Measurements from ENCODE around the gene SIN3B. TPM values are rescaled to one million over a fixed set of nuclear protein-coding genes. Genes with fewer than 3 reads are reported as not detected.

Gene SIN3B
- polyA plus RNA-seq, 12 donors: 29.9 to 62.6 (median 36.1) TPM; not detected in 1

DNA sequence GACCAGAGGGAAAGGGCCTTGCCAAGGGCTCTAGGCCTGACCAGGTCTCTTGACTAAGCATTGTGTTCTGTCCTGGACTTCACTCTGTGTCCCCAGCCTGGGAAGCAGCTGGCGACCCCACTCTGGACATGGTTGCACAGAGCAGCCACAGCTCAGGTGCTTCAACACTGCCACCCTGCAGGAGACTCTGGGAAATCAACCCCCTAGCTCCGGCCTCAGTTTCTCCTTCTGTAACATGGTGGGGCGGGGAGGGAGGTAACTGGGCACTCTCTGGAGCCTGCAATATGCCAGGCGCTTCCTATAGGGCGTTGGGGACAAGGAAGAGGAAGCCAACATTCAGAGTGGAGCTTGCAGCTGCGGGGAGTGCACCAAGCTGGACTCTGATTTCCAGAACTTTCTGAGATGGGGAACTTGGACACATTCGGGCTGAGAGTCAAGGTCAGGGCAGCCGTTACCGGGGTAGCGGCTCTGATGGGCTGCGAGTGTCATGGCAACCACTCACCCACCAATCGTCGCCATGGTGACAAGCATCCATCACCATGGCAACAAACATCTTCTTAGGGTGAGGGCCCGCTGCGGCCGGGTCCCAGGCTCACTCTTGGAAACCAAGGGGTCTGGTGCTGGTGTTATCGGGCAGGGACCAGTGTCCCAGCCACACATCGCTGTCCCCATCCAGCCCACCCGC lies 72.4 kb downstream of the SIN3B start:
- DNase-seq: no peak

DNA sequence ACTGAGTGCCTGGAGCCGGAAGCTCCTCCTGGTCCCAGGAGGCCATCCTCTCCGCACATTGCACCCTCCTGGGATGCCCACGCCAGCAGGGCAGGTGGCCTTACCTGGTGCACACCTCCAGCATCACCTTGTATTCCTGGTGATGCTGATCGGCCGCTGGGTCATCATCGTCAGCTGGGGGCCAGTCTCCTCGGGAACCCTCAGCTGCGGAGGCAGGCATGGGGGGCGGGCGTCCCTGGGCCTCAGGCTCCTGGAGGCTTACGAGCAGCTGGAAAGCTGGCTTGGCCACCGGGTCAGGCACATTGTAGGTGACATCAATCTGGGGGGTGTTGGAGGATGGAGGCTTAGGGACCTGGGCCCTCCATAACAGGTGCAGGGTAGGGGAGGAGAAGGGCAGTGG lies 73.3 kb downstream of the SIN3B start:
- DNase-seq: no peak

DNA sequence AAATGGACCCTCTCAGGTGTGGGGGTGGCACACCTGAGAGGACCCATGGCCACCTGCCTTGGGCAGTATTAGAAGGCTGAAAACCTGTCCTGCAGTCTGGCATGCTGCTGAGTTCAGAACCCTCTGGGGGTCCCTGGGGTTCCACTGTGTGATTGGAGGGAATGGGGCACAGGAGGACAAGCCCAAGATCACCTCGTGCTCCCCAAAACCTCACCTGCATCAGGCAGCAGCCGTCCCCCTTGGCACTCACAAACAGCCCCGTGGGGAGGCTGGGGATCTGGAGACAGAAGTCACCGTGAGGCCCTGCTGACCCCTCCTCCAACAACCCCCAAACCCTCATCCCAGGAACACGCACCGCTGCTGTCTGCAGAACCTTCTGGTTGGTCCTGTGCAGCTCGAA lies 74.1 kb downstream of the SIN3B start:
- no peak for DNase-seq

DNA sequence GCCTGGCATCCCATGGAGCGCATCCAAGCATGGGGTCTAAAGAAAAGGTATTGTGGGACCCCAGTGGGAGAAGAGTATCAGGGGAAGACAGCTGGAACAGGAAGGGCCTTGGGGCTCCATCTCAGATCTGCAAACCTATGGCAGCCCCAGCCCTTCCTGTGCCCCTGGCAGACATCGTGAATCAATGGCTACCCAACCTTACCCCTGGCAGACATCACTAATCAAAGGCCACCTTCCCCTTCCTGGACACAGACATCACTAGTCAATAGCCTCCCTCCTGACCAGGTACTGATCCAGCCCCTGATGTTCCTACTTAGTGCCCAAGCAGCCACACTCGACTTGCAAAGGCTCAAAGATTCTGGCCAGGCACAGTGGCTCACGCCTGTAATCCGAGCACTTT lies 75.4 kb downstream of the SIN3B start:
- DNase-seq: no peak

DNA sequence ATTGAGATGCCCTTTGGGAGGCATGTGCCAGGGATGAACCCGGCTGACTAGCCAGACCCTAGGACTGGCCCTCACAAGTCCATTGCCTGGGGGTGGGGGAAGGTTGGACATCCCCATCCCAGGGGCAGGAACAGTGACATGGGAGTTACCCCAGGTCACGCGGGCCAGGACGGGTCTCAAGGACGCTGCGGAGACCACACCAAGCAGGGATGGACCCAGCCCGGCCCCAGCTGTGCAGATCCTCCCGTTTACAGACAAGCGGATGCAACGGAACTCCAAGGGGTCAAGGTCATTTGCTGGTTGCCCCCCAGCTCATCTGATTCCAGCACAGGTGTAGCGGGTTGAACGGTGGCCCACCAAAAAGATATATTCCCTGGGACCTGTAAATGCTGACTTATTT lies 79.6 kb downstream of the SIN3B start:
- DNase-seq: no peak

DNA sequence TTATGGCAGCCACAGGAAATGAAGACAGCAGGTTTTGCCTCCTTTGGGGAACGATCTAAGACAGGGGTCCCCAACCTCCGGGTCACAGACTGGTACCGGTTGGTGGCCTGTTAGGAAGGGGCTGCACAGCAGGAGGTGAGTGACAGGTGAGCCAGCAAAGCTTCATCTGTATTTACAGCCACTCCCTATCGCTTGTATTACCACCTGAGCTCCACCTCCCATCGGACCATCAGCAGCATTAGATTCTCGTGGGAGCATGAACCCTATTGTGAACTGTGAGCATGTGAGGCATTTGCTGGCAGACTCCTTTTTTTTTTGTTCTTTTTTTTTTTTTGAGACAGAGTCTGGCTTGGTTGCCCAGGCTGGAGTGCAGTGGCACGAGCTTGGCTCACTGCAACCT lies 81.8 kb downstream of the SIN3B start:
- DNase-seq: no peak

DNA sequence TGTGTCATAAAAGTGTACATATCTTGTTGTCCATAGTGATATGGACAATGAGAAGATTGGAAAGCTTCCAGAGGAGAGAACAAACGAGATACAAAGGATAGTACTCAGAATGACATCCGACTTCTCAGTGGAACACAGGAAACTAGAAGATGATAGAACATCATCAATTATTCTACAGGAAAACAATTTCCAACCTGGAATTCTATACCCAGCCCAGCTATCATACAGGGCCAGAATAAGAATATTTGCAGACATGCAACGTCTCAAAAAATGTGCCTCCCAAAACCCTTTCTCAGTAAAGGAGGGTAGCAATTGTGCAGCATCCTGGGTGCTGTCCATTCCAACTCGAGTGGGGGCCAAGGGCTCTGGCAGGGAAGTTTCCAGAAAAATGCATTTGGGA lies 83.6 kb downstream of the SIN3B start:
- DNase-seq: no peak

DNA sequence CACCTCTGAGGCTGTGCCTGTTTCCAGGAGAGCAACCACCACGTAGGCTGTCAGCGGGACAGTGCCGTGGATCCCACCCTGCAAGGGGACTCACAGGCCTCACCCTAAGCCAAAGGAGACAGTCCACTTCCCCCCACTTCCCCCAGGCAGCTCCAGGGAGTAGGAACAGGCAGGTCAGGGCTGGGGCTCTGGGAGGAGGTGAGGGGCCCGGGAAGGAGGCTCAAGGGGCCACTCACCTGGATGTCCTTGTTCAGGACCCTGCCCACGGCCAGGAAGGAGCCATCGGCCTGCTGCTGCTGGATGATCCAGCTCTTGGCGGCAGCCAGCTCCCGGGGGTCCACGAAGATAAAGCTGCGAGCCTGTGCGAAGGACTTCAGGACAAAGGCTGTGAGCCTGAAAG lies 85.2 kb downstream of the SIN3B start:
- DNase-seq: no peak

DNA sequence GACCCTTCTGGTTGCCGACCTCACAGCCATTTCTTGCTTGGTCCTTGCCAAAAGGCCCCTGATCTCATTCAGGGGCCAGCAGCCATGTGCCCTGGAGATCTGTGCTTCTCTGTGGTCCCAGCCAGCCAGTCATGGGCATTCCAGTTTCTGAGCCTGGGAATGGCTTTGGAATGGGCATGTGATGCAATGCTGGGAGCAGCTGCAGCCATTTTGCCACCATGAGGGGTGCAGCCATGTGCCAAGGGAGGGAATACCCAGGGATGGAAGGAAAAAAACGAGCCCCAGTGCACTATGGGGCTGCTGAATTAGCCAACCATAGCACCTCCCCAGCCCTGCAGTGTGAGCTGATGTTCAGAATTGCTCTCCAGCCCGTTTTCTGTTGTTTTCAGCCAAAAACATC lies 85.9 kb downstream of the SIN3B start:
- DNase-seq: no peak

DNA sequence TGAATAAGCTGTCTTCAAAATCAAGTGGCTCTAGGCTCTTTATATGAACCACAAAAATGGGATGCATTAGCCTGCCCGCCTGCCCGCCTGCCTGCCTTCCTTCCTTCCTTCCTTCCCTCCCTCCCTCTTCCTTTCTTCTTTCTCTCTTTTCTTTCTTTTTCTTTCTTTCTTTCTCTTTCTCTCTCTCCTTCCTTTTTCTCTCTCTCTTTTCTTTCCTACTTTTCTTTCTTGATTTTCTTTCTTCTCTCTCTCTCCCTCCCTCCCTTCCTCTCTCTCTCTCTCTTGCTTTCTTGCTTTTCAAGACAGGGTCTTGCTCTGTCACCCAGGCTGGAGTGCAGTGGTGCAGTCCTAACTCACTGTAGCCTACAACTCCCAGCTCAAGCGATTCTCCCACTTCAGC lies 86.5 kb downstream of the SIN3B start:
- DNase-seq: no peak

DNA sequence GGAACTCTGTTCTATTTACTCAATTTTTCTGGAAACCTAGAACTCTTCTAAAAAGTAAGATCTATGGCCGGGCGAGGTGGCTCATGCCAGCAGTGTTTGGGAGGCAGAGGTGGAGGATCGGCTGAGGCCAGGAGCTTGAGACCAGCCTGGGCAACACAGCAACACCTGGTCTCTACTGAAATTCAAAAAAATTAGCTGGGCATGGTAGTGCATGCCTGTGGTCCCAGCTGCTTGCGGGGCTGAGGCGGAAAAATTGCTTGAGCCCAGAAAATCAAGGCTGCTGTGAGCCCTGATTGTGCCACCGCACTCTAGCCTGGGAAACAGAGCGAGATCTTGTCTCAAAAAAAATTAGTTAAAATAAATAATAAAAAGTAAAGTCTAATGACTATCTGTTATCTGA lies 88.2 kb downstream of the SIN3B start:
- DNase-seq: no peak

DNA sequence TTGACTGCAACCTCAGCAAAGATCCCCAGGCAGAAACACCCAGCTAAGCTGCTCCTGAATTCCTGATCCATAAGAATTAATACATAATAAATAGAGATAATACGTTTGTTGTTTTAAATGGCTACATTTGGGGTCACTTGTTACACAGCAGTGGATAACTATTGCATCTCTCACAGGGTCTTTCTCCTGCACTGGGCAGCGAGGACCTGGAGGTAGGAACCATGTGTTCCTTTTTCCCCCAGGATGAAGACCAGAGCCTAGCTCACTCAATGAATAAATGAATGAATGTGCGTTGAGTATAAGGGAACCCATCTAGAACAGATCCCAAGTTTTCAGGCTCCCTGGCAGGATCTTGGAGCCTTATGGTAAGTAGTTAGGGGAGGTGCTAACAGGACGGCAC lies 90.3 kb downstream of the SIN3B start:
- DNase-seq: no peak

DNA sequence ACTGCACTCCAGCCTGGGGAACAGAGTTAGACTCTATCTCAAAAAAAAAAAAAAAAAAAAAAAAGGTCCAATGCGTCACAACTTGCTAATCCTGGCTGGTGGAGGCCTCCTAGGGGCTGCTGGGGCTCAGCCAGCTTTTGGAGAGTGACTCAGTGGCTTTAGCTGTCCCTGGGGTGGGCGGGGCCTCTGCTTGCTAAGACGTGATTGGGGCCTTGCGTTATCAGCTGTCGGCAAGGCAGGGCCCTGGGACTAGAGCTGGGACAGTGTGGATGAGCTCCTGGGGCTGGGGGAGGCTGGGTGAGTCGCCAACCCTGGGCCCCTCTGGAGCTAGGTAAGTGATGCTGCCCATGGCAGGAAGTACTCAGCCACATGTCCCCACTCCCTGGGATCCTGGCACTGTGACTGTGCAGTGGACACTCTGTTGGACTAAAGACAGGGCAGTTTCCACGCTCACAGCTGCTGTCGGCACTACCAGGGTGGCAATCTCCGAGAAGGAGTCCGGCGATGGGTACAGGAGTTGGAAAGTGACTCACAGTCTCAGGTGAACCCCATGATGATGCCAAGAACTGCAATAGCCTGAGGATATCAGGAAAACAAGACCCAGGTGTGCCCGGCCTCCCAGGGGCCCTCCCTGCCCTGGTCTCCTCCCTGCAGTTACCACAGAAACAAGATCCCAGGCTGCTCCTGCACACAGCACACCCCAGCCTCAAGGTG lies 91.8 kb downstream of the SIN3B start:
- DNase-seq: no peak

DNA sequence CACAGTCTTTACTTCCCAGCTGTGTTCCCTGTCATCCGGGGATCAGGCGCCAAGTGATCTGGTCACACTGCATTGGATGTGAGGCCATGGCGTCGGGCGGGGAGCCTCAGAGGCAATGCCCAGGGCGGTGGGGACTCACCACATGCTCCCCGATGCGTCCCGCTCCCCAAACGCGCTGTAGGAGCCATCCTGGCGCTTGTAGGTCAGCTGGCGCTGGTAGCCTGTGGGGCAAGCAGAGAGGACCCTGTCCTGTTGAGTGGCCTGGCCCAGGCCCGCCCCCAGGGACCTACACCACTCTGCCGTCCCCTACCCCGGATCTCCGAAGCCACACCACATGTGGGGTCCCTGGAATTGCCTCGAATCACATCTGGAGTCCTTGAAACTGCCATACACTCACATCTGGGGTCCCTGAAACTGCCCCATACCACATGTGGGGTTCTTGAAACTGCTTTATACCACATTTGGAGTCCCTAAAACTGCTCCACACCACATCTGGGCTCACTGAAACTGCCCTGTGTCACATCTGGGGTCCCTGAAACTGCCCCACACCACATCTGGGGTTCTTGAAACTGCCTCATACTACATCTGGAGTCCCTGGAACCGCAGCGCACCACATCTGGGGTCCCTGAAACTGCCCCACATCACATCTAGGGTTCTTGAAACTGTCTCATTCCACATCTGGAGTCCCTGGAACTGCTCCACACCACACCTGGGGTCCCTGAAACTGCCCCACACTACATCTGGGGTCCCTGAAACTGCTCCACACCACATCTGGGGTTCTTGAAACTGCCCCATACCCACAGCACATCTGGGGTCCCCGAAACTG lies 92.8 kb downstream of the SIN3B start:
- no peak for DNase-seq

DNA sequence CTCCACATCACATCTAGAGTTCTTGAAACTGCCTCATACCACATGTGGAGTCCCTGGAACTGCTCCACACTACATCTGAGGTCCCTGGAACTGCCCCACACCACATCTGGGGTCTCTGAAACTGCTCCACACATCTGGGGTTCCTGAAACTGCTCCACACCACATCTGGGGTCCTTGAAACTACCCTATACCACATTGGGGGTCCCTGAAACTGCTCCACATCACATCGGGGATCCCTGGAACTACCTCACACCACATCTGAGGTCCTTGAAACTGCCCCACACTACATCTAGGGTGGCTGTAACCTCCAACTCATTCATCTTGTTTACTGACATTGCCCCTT lies 93.4 kb downstream of the SIN3B start:
- DNase-seq: no peak

DNA sequence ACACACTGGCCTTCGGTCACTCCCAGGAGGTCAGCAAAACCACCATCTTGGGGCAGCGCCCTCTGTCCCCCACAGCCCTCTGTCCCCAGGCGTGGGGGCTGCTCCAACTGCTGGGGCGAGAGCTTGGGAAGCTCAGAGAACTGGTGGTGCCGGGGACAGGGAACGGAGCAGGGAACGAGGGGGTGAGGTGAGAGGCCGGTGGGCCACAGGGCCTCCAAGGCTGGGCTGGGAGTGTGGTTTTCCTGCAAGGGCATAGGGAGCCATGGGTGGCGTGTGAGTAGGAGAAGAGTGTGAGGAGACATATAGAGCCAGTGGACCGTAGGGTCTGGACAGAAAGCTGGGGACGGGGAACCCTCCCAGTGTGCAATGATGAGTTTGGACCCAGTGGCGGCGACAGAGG lies 93.8 kb downstream of the SIN3B start:
- no peak for DNase-seq

DNA sequence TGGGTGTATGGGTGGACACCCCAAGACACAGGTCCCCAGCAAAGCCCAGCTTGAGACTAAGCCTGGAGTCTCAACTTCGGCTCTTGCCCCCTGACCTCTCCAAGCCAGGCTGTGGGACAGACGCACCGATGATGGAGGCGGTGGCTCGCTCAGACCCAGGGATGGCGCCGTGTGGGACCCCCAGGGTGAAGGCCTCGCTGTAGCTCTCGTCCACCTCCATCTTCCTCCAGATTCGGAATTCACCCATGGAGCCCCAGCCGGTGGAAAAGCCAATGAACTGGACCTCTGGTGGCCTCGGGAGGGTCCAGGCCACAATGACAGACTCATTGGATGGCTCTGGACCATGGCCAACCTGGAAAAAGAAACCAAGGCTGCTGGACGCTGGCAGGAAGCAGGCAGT lies 98.7 kb downstream of the SIN3B start:
- no peak for DNase-seq

DNA sequence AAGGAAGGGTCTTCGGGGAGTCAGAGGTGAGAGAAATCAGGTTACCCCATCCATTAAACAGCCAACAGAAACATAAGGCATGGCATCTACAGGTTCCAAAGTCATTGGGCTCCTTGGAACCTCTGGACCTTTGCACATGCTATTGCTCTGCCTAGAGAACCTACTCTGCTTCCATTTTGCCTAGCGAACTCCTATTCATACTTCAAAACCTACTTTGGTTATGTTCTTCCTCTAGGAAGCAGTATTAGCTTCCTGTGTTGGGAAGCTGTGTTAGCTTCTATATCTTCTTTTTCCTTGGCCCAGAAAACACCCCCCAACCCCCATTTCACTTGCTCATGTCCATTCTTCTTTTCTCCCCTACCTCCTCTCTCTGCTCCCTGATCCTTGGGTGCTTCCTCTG lies 99.2 kb downstream of the SIN3B start:
- no peak for DNase-seq

DNA sequence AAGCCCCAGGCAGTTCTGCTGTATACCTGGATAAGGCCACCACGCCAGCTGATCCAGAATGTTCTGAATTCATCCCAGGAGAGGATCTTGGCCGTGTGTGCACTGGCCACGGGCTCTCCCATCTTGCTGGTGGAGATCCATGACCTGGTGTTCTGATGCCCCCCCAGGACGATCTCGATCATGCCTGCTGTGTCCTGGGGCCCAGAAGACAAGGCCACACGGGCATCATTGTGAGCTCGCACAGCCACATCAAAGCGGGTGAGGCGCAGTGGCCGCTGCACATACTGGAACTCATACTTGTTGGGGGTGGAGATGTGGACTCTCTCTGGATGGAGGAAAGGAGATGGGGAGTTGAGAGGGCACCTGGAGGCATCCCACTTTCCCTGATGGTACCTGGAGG lies 99.7 kb downstream of the SIN3B start:
- no peak for DNase-seq

Data from muscle of arm (tissue), 12 donors.